ENCODE data around the gene PLEKHH1. TPM values are rescaled to one million over a fixed set of nuclear protein-coding genes. Genes with fewer than 3 reads are reported as not detected.

Gene PLEKHH1
- total and polyA plus RNA-seq, 2 of the 8 experiments (the other 6 are each of a cell fraction or from before 2014, with no cell fraction given): 28.3 to 33.3 TPM

DNA sequence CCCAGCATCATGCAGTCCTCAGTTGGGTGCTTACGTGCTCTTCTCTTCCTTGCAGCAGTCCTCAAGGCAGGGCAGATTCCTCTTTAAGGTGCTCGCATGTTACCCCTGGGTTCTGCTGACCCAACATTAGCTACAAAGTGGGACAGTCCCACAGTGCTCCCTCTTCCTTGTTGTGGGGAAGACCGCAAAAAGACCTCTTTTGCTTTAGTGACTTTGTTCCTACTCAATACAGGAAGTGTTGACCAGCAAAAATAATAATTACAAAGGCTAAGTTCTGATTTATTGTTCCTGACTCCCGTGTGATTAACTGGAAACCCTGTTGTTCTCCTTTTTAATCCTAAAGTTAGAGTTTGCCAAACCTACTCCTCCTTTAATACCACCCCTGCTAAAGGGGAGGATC lies 53.3 kb downstream of the PLEKHH1 start:
- Histone ChIP-seq H4K20me1 (replicated peaks in 1 of 2; ENCODE audit: control insufficient read depth in 1 of 2, insufficient read depth in 2 of 2, low read length in 2 of 2) (peaks cover 0 to 2% of the 10 kb centered on the region in 2 experiments), H2AK5ac (ENCODE audit: low read depth, low read length) (no peak overlapping the region), H3K27ac (ENCODE audit: low read depth, low read length) (no peak overlapping the region), H3K4ac (replicated peaks; ENCODE audit: insufficient read length, low read depth, low read length) (no peak overlapping the region), H2BK120ac (replicated peaks; ENCODE audit: low read depth, low read length) (no peak overlapping the region), H4K91ac (replicated peaks; ENCODE audit: insufficient read length, low read length) (no peak overlapping the region), H3K23me2 (ENCODE audit: low read depth, low read length) (no peaks in the 10 kb centered on the region), H2AFZ (ENCODE audit: low read length) (no peak overlapping the region), H3K79me2 (ENCODE audit: control insufficient read depth in 1 of 2, insufficient read depth in 2 of 2, low read length in 2 of 2) (no peaks in the 10 kb centered on the region), H2BK12ac (ENCODE audit: low read depth, low read length) (no peak overlapping the region), H3K9me3 (ENCODE audit: insufficient read depth in 2 of 2, low read depth in 1 of 2, low read length in 1 of 2) (no peaks in the 10 kb centered on the region), H3K4me1 (replicated peaks in 1 of 4; ENCODE audit: control insufficient read depth in 3 of 4, insufficient read depth in 4 of 4, low read length in 3 of 4) (no peaks in the 10 kb centered on the region), H3K36me3 (ENCODE audit: control insufficient read depth in 2 of 4, insufficient read depth in 4 of 4, low read length in 3 of 4) (peaks cover 6 to 19% (median 11%) of the 10 kb centered on the region in 4 experiments), H3K56ac (replicated peaks; ENCODE audit: insufficient read length, low read depth, low read length) (no peak overlapping the region), H3K4me2 (ENCODE audit: insufficient read depth in 1 of 2, low read depth in 2 of 2, low read length in 2 of 2) (no peak overlapping the region), H2BK5ac (ENCODE audit: low read depth, low read length) (no peak overlapping the region), H4K8ac (ENCODE audit: extremely low read depth, insufficient read depth, low read length) (no peak overlapping the region), H3K9ac (replicated peaks in 1 of 4; ENCODE audit: extremely low read depth in 1 of 4, low read depth in 3 of 4, low read length in 3 of 4) (no peak overlapping the region), H3K23ac (ENCODE audit: insufficient read length) (no peak overlapping the region), H4K5ac (ENCODE audit: insufficient read length, low read depth, low read length) (no peak overlapping the region), H3K27me3 (replicated peaks in 1 of 4; ENCODE audit: control insufficient read depth in 3 of 4, extremely low read depth in 1 of 4, insufficient read depth in 3 of 4, low read length in 3 of 4) (no peaks in the 10 kb centered on the region), H2BK20ac (ENCODE audit: low read length) (no peak overlapping the region), H3K14ac (ENCODE audit: insufficient read length) (no peak overlapping the region), H2BK15ac (ENCODE audit: low read length) (no peak overlapping the region), H3K18ac (ENCODE audit: extremely low read depth, low read length) (no peak overlapping the region), H3K79me1 (ENCODE audit: low read depth, low read length) (no peaks in the 10 kb centered on the region), H3K4me3 (ENCODE audit: extremely low read depth in 1 of 4, insufficient read depth in 2 of 4, low read depth in 3 of 4, low read length in 4 of 4) (no peak overlapping the region)
- no peak for FAIRE-seq
- ChIA-PET CTCF (ENCODE audit: partially characterized antibody) (interaction anchor here (0.7 to 28.8 kb wide), 16 partner anchors 8 to 158 kb away, joined by 3 to 924 read pairs (median 12); partner anchors contain the start of genes ARG2, PIGH, PLEKHH1 and RDH12), POLR2A (ENCODE audit: partially characterized antibody) (interaction anchor here (0.9 kb wide), 1 partner anchor 13 kb away, joined by 3 read pairs; the partner anchor contains the start of gene PIGH)
- DNase-seq (ENCODE audit: low read depth in 1 of 2, low spot score in 2 of 2): no peak
- 87% methylated on average over 4 of the region's 4 CpGs; no CpG with 5 or more reads in 1 of the 2 experiments for WGBS, 2 experiments (ENCODE audit: extremely low coverage in 1 of 2, insufficient coverage in 1 of 2, insufficient read length in 1 of 2, insufficient replicate concordance in 2 of 2, low coverage in 1 of 2, low lambda C conversion rate in 2 of 2, missing lambda C conversion rate in 1 of 2)
- TF ChIP-seq BCL11A (IDR thresholded peaks at IDR 0.05; ENCODE audit: low read depth in 2 of 2, low read length in 2 of 2): no peak
- no peak for TF ChIP-seq MAFK (IDR thresholded peaks at IDR 0.05; ENCODE audit: low read depth, low read length)
- TF ChIP-seq CREB1 (IDR thresholded peaks at IDR 0.05): no peak
- TF ChIP-seq, protein P1, sequence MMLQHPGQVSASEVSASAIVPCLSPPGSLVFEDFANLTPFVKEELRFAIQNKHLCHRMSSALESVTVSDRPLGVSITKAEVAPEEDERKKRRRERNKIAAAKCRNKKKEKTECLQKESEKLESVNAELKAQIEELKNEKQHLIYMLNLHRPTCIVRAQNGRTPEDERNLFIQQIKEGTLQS (IDR thresholded peaks at IDR 0.05; ENCODE audit: insufficient read depth, low read depth, low read length): no peak
- no peak for TF ChIP-seq TCF12 (IDR thresholded peaks at IDR 0.05; ENCODE audit: low read depth, low read length)
- no peak for TF ChIP-seq KDM5A (IDR thresholded peaks at IDR 0.05; ENCODE audit: low read length)
- no peak for TF ChIP-seq POLR2AphosphoS5 (IDR thresholded peaks at IDR 0.05; ENCODE audit: low read depth, low read length)
- no peak for TF ChIP-seq BACH1 (IDR thresholded peaks at IDR 0.05; ENCODE audit: low read length)
- TF ChIP-seq SP2 (IDR thresholded peaks at IDR 0.05; ENCODE audit: low read length): no peak
- TF ChIP-seq YY1 (IDR thresholded peaks at IDR 0.05; ENCODE audit: low read depth, low read length): no peak
- no peak for TF ChIP-seq POU5F1 (IDR thresholded peaks at IDR 0.05; ENCODE audit: low read depth, low read length)
- no peak for TF ChIP-seq GTF2F1 (IDR thresholded peaks at IDR 0.05; ENCODE audit: borderline replicate concordance, low read depth, low read length)
- no peak for TF ChIP-seq SAP30 (IDR thresholded peaks at IDR 0.05; ENCODE audit: insufficient read depth, insufficient replicate concordance, low read length)
- no peak for TF ChIP-seq TAF1 (IDR thresholded peaks at IDR 0.05; ENCODE audit: low read depth, low read length)
- no peak for TF ChIP-seq CHD1 (IDR thresholded peaks at IDR 0.05; ENCODE audit: low read depth, low read length)
- TF ChIP-seq SRF (IDR thresholded peaks at IDR 0.05; ENCODE audit: low read depth, low read length): no peak
